ENCODE results near the gene FRMD4A.
"Not testable (repeated sequence)": the region's sequence is repeated elsewhere in the genome, so short reads cannot be mapped to it uniquely, and the experiment has no call there.

The FRMD4A gene

GRCh38 chr10:13865758-13866491 is 464.8 kb downstream of the FRMD4A start:
- DNase-seq (ENCODE audit: insufficient read length, low spot score) (no peak), FAIRE-seq (no peak)
- TF ChIP-seq POU2F2 (IDR thresholded peaks at IDR 0.05; ENCODE audit: low read depth, low read length) = no peak
- no peak for TF ChIP-seq TAF1 (IDR thresholded peaks at IDR 0.05; ENCODE audit: low read depth, low read length)
- no peak for TF ChIP-seq SPI1 (IDR thresholded peaks at IDR 0.05; ENCODE audit: low read depth, low read length)
- no peak for TF ChIP-seq POLR2AphosphoS5 (IDR thresholded peaks at IDR 0.05; ENCODE audit: low read depth, low read length)
- TF ChIP-seq POLR2A (IDR thresholded peaks at IDR 0.05; ENCODE audit: low read depth, low read length) = no peak
- TF ChIP-seq PAX5 (IDR thresholded peaks at IDR 0.05; ENCODE audit: insufficient read depth, low read length, severe bottlenecking) = no peak

GRCh38 chr10:13865220-13865619 is 465.5 kb downstream of the FRMD4A start:
- FAIRE-seq; DNase-seq (ENCODE audit: insufficient read length, low spot score): not testable (repeated sequence)

- TF ChIP-seq SPI1 (IDR thresholded peaks at IDR 0.05; ENCODE audit: low read depth, low read length) (no peak), PAX5 (IDR thresholded peaks at IDR 0.05; ENCODE audit: insufficient read depth, low read length, severe bottlenecking) (no peak), POLR2A (IDR thresholded peaks at IDR 0.05; ENCODE audit: low read depth, low read length) (no peak), TAF1 (IDR thresholded peaks at IDR 0.05; ENCODE audit: low read depth, low read length) (no peak), POU2F2 (IDR thresholded peaks at IDR 0.05; ENCODE audit: low read depth, low read length) (no peak), POLR2AphosphoS5 (IDR thresholded peaks at IDR 0.05; ENCODE audit: low read depth, low read length) (no peak)
- FAIRE-seq (no peak), DNase-seq (ENCODE audit: insufficient read length, low spot score) (no peak)
Measured at GRCh38 chr10:13862546-13863233, 468.0 kb downstream of the FRMD4A start.

- no peak for DNase-seq (ENCODE audit: insufficient read length, low spot score)
- FAIRE-seq = no peak
- no peak for TF ChIP-seq SPI1 (IDR thresholded peaks at IDR 0.05; ENCODE audit: low read depth, low read length)
- TF ChIP-seq TAF1 (IDR thresholded peaks at IDR 0.05; ENCODE audit: low read depth, low read length) = no peak
- no peak for TF ChIP-seq PAX5 (IDR thresholded peaks at IDR 0.05; ENCODE audit: insufficient read depth, low read length, severe bottlenecking)
Measured at GRCh38 chr10:13860886-13861285, 469.8 kb downstream of the FRMD4A start.

GRCh38 chr10:13859979-13860654 is 470.6 kb downstream of the FRMD4A start:
- TF ChIP-seq PAX5 (IDR thresholded peaks at IDR 0.05; ENCODE audit: insufficient read depth, low read length, severe bottlenecking) (no peak), POLR2A (IDR thresholded peaks at IDR 0.05; ENCODE audit: low read depth, low read length) (no peak), POU2F2 (IDR thresholded peaks at IDR 0.05; ENCODE audit: low read depth, low read length) (no peak), POLR2AphosphoS5 (IDR thresholded peaks at IDR 0.05; ENCODE audit: low read depth, low read length) (no peak), TAF1 (IDR thresholded peaks at IDR 0.05; ENCODE audit: low read depth, low read length) (no peak), SPI1 (IDR thresholded peaks at IDR 0.05; ENCODE audit: low read depth, low read length) (no peak)
- FAIRE-seq (no peak), DNase-seq (ENCODE audit: insufficient read length, low spot score) (no peak)

GRCh38 chr10:13858709-13859108 is 472.0 kb downstream of the FRMD4A start:
- no peak for DNase-seq (ENCODE audit: insufficient read length, low spot score)
- FAIRE-seq = no peak
- TF ChIP-seq PAX5 (IDR thresholded peaks at IDR 0.05; ENCODE audit: insufficient read depth, low read length, severe bottlenecking) (no peak), POU2F2 (IDR thresholded peaks at IDR 0.05; ENCODE audit: low read depth, low read length) (no peak), POLR2AphosphoS5 (IDR thresholded peaks at IDR 0.05; ENCODE audit: low read depth, low read length) (no peak), POLR2A (IDR thresholded peaks at IDR 0.05; ENCODE audit: low read depth, low read length) (no peak), TAF1 (IDR thresholded peaks at IDR 0.05; ENCODE audit: low read depth, low read length) (no peak), SPI1 (IDR thresholded peaks at IDR 0.05; ENCODE audit: low read depth, low read length) (no peak)

GRCh38 chr10:13857451-13857850 is 473.3 kb downstream of the FRMD4A start:
- DNase-seq (ENCODE audit: insufficient read length, low spot score) = no peak
- no peak for TF ChIP-seq TAF1 (IDR thresholded peaks at IDR 0.05; ENCODE audit: low read depth, low read length)
- FAIRE-seq = no peak

GRCh38 chr10:13853854-13854253 is 476.9 kb downstream of the FRMD4A start:
- no peak for FAIRE-seq
- no peak for TF ChIP-seq POU2F2 (IDR thresholded peaks at IDR 0.05; ENCODE audit: low read depth, low read length)
- peak; percentile 32; the same call in 1 of the 2 replicates for TF ChIP-seq SPI1 (IDR thresholded peaks at IDR 0.05; ENCODE audit: low read depth, low read length)
- no peak for DNase-seq (ENCODE audit: insufficient read length, low spot score)

- no peak for DNase-seq (ENCODE audit: insufficient read length, low spot score)
- FAIRE-seq = no peak
- no peak for TF ChIP-seq TAF1 (IDR thresholded peaks at IDR 0.05; ENCODE audit: low read depth, low read length)
- no peak for TF ChIP-seq POLR2A (IDR thresholded peaks at IDR 0.05; ENCODE audit: low read depth, low read length)
- TF ChIP-seq POLR2AphosphoS5 (IDR thresholded peaks at IDR 0.05; ENCODE audit: low read depth, low read length) = no peak
- no peak for TF ChIP-seq POU2F2 (IDR thresholded peaks at IDR 0.05; ENCODE audit: low read depth, low read length)
Measured at GRCh38 chr10:13852872-13853271, 477.9 kb downstream of the FRMD4A start.

GRCh38 chr10:13851906-13852305 is 478.8 kb downstream of the FRMD4A start:
- FAIRE-seq (no peak), DNase-seq (ENCODE audit: insufficient read length, low spot score) (no peak)
- TF ChIP-seq SPI1 (IDR thresholded peaks at IDR 0.05; ENCODE audit: low read depth, low read length) = no peak
- no peak for TF ChIP-seq POLR2A (IDR thresholded peaks at IDR 0.05; ENCODE audit: low read depth, low read length)
- TF ChIP-seq POLR2AphosphoS5 (IDR thresholded peaks at IDR 0.05; ENCODE audit: low read depth, low read length) = no peak
- no peak for TF ChIP-seq PAX5 (IDR thresholded peaks at IDR 0.05; ENCODE audit: insufficient read depth, low read length, severe bottlenecking)
- TF ChIP-seq POU2F2 (IDR thresholded peaks at IDR 0.05; ENCODE audit: low read depth, low read length) = no peak
- no peak for TF ChIP-seq TAF1 (IDR thresholded peaks at IDR 0.05; ENCODE audit: low read depth, low read length)
